ENCODE measurements around the gene INTS12.

INTS12 gene

DNA sequence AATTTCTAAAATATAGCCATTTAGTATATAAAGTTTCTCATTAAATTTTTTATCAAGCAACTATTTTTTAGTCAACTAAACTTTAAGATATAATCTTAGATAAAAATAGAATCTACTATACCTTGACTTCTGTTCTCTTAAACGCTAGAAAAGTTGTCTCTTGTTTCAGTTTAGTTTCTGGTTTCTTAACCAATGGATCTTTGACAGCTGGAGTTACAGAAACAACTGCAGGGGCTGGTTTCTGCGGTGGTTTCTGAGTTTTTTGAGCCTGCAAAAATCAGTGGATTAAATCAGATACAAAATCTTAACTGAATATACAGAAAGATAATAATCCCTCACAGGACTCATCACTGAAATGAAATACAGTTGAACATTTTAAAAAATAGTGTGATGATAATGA, 21.9 kb downstream of the INTS12 start:
- no peak for DNase-seq (ENCODE audit: low read depth in 2 of 2)

GRCh38 chr4:105683038-105683437, 25.5 kb downstream of the INTS12 start:
- DNase-seq (ENCODE audit: low read depth in 2 of 2) = no peak

GRCh38 chr4:105679186-105679585, 29.3 kb downstream of the INTS12 start:
- DNase-seq (ENCODE audit: low read depth in 2 of 2) = no peak

- no peak for DNase-seq (ENCODE audit: low read depth in 2 of 2)
These were observed 30.8 kb downstream of the INTS12 start for GRCh38 chr4:105677709-105678108.

DNA sequence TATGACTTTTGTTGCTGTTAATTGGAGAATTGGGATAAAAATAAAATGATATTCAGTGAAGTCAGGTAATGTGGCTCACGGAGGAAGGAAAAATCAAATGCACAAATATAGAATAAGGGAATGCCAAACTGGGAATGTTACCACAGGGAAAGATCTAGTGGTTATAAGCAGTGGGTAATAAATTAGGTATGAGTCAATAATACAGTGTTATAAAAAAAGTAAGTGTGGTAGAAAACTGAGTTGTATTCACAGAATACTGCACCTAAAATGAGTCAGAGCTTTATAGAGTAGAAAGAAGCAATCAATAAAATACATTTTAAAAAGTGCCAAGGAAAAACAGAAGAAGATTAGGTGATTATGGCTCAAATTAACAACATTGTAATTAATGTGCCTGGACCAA, 34.5 kb downstream of the INTS12 start:
- no peak for DNase-seq (ENCODE audit: low read depth in 2 of 2)

GRCh38 chr4:105671301-105671700, 37.2 kb downstream of the INTS12 start:
- DNase-seq (ENCODE audit: low read depth in 2 of 2) = no peak

DNA sequence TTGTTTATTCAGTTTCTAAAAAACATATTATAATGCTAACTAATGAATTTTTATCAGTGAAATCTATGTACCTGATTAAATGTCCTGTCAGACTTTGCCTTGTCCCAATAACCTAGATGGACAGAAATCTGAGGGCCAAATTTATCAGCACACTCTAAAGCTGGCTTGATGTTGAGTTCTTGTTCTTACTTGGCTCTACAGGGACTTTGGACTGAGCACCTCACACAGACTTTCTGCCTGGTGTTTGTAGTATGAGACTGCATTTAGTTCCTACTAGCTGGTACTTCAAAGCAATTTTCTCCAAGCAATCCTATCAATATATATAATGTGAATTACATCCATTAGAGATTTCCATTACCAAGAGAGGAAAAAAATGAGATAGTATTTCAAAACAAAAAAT, 37.8 kb downstream of the INTS12 start:
- no peak for DNase-seq (ENCODE audit: low read depth in 2 of 2)

GRCh38 chr4:105666693-105667092, 41.8 kb downstream of the INTS12 start:
- no peak for DNase-seq (ENCODE audit: low read depth in 2 of 2)

DNA sequence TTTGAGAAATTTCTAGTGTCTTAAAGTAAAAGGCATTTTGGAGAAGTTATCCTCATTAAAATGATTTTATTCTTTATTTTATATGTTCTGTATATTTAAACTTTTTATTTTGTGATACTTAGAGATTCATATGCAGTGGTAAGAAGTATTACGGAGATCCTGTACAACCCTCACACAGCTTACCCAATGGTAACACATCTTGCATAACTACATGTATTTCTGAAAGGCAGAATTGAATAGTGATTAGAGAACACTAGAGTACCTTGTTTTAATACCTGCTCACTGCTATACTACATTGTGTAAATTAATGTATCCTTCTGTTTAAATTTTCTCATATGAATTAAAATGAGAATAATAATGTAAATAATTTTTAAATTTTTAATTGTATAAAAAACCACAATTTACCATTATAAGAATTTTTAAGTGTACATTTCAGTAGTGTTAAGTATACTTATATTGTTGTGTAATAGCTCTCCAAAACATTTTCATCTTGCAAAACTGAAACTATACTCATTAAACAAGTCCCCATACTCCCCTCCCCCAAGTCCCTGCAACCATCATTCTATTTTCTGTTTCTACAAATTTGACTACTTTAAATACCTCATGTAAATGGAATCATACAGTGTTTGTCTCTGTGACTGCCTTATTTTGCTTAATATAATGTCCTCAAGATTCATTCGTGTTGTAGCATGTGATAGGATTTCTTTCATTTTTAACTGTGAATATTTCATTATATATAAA, 45.4 kb downstream of the INTS12 start:
- DNase-seq (ENCODE audit: low read depth in 2 of 2) = no peak

GRCh38 chr4:105661028-105661427, 47.5 kb downstream of the INTS12 start:
- no peak for DNase-seq (ENCODE audit: low read depth in 2 of 2)

- no peak for DNase-seq (ENCODE audit: low read depth in 2 of 2)
These were observed 49.3 kb downstream of the INTS12 start for GRCh38 chr4:105659190-105659589.

DNA sequence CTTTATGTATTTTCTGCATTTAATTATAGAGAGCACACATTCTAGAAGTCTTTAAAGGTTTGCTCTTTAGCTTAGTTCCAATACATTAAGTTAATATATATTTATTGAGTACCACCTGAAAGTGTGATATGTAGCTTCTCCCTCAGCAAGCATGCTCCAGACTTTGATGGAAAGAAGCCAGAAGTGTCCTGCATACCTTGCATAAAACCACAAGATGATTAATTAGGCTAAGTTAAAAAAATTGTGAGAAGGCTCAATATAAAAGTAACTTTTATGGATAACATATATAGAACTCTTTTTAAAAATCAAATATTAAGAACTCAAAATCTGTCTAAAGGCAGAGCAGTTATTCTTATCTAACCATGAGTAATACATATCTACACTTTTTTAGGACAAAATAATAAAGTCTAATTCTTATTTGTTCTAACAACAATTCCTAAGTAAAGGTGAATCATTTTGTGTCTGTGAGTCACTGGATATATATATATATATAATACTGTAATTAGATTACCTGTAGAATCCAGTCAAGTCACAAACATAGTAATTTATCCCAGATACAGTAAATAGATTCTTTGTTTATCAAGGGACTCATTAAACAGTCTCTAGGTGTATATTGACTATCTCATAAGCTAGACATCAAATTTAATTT, 51.2 kb downstream of the INTS12 start:
- no peak for DNase-seq (ENCODE audit: low read depth in 2 of 2)

GRCh38 chr4:105652286-105652888, 56.1 kb downstream of the INTS12 start:
- DNase-seq (ENCODE audit: low read depth in 2 of 2) = no peak

GRCh38 chr4:105651884-105652283, 56.6 kb downstream of the INTS12 start:
- DNase-seq (ENCODE audit: low read depth in 2 of 2) = no peak

GRCh38 chr4:105650190-105650589, 58.3 kb downstream of the INTS12 start:
- no peak for DNase-seq (ENCODE audit: low read depth in 2 of 2)

DNA sequence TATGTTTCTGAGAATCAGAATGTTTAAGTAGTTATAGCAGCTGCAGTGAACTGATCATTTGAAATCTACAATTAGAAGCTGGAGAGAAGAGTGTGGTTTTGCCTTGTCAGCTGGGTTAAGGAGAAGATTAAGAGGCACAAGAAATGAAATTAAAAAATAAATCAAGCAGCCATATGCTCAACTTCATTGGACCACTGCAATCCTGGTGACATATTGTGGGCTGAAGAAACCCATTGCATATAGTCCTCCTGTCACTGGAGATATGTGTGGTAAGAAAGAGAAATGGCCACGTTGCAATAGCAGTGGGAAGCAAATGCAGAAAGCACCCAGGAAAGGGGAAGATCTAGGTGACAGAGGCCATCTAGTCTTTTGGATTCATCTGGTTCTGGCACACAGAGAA, 63.0 kb downstream of the INTS12 start:
- no peak for DNase-seq (ENCODE audit: low read depth in 2 of 2)

- DNase-seq (ENCODE audit: low read depth in 2 of 2) = no peak
These were observed 64.2 kb downstream of the INTS12 start for GRCh38 chr4:105644257-105644656.

GRCh38 chr4:105641845-105642244, 66.6 kb downstream of the INTS12 start:
- no peak for DNase-seq (ENCODE audit: low read depth in 2 of 2)

- DNase-seq (ENCODE audit: low read depth in 2 of 2) = no peak
These were observed 70.9 kb downstream of the INTS12 start for GRCh38 chr4:105637408-105638176.

DNA sequence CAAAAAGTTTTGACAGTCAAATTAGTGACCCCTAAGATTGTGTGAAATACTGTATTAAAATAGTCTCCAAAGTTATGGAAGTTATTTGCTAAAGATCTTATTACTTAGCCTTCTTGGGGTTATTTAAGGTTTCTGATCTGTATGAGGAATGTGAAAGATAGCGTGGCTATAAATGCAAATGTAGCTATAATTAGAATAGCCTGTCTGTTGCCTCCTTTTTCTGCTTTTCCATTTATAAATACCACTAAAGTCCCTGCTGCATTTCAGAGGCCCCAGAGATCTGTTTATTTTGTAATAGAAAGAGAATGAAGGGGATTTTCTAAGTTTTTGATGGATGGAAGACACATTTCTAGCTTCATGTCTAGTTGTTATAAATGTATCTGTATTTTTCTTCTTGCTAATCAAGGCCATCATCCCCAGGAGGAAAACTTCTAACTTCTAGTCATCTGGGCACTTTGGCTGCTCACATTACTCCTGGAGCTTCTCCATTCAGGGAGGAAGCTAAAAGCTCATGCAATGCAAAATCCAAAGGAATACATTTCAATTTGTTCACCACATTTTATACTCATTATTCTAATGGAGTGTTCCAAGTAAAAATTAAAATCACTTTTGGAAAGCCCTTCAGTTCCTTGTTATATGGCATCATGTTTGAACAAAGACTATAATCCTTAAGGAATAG, 73.9 kb downstream of the INTS12 start:
- no peak for DNase-seq (ENCODE audit: low read depth in 2 of 2)

- DNase-seq (ENCODE audit: low read depth in 2 of 2) = no peak
These were observed 75.2 kb downstream of the INTS12 start for GRCh38 chr4:105633241-105633640.

Data from stimulated activated CD8-positive, alpha-beta memory T cell treated with anti-CD3 and anti-CD28 coated beads, Interleukin-15, amount 100 ng/mL, for 4 hours (primary cell).